Prostate gland (tissue), 2 donors: ENCODE data around the gene RXRA. TPM values are rescaled to one million over a fixed set of nuclear protein-coding genes. Genes with fewer than 3 reads are reported as not detected.

Experiments used
- DNase-seq: peaks from one replicate; pipeline ENCODE4 v3.0.0-alpha.2; 2019; ENCODE audit warnings: low spot score
- H3K27ac ChIP-seq, 2 donors: fragments of 200-600 bp; sonication (generic); 2 replicates each; pipeline ENCODE4 v1.5.1; 2017 to 2019
- H3K27me3 ChIP-seq: fragments of 200-600 bp; sonication (generic); replicated peaks from 2 replicates; pipeline ENCODE4 v1.5.1; 2019; ENCODE audit not compliant: insufficient read depth
- H3K36me3 ChIP-seq, 2 donors: fragments of 200-600 bp; sonication (generic); 1 replicate in 1 of 2; 2 replicates in 1 of 2; pipeline versions ENCODE4 v1.5.1 to v1.8.1; 2017 to 2019
- H3K4me1 ChIP-seq: fragments of 200-600 bp; sonication (generic); replicated peaks from 2 replicates; pipeline ENCODE4 v1.5.1; 2019
- H3K4me3 ChIP-seq, 2 donors: fragments of 200-600 bp; sonication (generic); 2 replicates each; pipeline ENCODE4 v1.5.1; 2017 to 2019
- H3K9me3 ChIP-seq: fragments of 200-600 bp; sonication (generic); 2 replicates; pipeline ENCODE4 v1.5.1; 2017
- CTCF ChIP-seq, 4 experiments: fragments of 200-600 bp in 2 of 4; fragments of 450-650 bp in 2 of 4; sonication (generic) in 2 of 4; IDR thresholded peaks; 1 replicate in 3 of 4; 2 replicates in 1 of 4; pipeline ENCODE4 v1.5.1; 2016 to 2019; ENCODE audit warnings: antibody characterized with exemption in 4 of 4, mild to moderate bottlenecking in 2 of 4, moderate library complexity in 2 of 4
- POLR2A ChIP-seq: fragments of 450-650 bp; IDR thresholded peaks from one replicate; pipeline ENCODE4 v1.6.1; 2016; ENCODE audit warnings: antibody characterized with exemption, mild to moderate bottlenecking
- POLR2AphosphoS5 ChIP-seq: sonication (generic); formaldehyde crosslinking; IDR thresholded peaks from one replicate; pipeline ENCODE4 v1.6.1; 2017; ENCODE audit warnings: antibody characterized with exemption
- WGBS: methylation state at CpG from one replicate; pipeline ENCODE4 v1.1.5; 2018; 5-methylcytosine and 5-hydroxymethylcytosine counted together
- intact Hi-C: fragments of 100-400 bp; cut with DNase I; formaldehyde crosslinking; loops from one replicate; pipeline ENCODE4 v1.14.2; 2022
- total RNA-seq, 2 donors: library from RNA; depleted of rRNA; stranded (reverse); fragments of >200 nt; gene quantifications; one replicate each; pipeline ENCODE4 v1.1.0, GENCODE V29; 2016

The RXRA gene
- total RNA-seq, 2 donors from 2014 or later, result 69.5 to 84.1 TPM

- no peaks in the 10 kb centered on the region for H3K9me3 ChIP-seq
- H3K36me3 ChIP-seq, result no peaks in the 10 kb centered on the region
- H3K27me3 ChIP-seq, result no peaks in the 10 kb centered on the region
- no peak for DNase-seq
- no peak for TF ChIP-seq CTCF (IDR thresholded peaks at IDR 0.05)
- no peak for TF ChIP-seq POLR2A
- no peak for TF ChIP-seq POLR2AphosphoS5
- H3K4me1 ChIP-seq, result peaks cover 46% of the 10 kb centered on the region
- H3K4me3 ChIP-seq, result no peak overlapping the region
- 89% methylated on average over 5 of the region's 11 CpGs for WGBS
- intact Hi-C loops, result no loop called here
- no peak overlapping the region for H3K27ac ChIP-seq
Observed at GRCh38 chr9:134390947-134391318, 64.7 kb downstream of the RXRA start.

DNA sequence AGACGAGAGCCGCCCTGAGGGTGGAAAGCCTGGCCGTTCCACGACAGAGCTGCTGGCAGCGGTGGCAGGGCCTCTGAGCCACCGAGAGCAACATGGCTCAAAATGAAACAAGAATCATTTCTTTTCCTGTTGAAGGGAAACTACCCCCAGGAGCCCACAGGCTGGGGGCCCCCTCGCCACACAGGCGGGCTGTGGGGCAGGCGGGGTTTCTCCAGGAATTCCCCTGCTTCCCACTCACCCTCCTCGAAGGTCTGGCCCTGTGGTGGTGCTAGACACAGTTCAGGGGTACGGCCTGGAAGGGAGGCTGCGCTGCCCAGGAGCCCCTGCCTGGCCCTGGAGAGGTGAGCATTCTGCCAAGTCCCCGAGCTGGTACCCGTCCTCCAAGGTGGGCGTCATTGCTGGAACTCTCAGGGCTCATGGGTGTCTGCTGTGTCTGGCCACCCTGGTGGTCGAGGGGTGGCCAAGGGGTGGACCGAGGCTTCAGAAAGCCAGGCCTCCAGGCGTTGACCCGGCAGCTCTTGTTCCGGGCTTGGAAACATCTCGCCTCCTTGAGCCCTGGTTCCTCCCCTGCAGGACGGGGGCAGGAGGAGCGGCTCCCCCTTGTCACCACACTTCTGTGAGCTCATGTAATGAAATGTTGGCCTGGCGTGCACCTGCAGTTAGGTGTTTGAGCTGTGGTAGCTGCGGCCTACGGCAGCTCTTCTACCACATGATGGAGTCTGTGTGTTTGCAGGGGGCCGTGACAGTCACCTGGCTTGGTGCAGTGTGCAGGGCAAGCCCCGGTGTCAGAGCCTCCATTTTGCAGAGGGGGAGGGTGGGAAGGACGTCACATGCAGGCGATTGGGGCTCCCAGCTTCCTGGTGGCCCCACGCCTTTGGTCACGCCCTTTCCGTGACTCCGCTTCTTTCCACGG lies 65.3 kb downstream of the RXRA start:
- intact Hi-C loops, result no loop called here
- no peaks in the 10 kb centered on the region for H3K27me3 ChIP-seq
- no peaks in the 10 kb centered on the region for H3K36me3 ChIP-seq
- TF ChIP-seq POLR2AphosphoS5 (no peak), CTCF (IDR thresholded peaks at IDR 0.05) (no peak), POLR2A (no peak)
- DNase-seq, result no peak
- peaks cover 44% of the 10 kb centered on the region for H3K4me1 ChIP-seq
- WGBS, result 70% methylated on average over 32 of the region's 35 CpGs
- H3K9me3 ChIP-seq, result no peaks in the 10 kb centered on the region
- no peak overlapping the region for H3K27ac ChIP-seq
- H3K4me3 ChIP-seq, result no peak overlapping the region

DNA sequence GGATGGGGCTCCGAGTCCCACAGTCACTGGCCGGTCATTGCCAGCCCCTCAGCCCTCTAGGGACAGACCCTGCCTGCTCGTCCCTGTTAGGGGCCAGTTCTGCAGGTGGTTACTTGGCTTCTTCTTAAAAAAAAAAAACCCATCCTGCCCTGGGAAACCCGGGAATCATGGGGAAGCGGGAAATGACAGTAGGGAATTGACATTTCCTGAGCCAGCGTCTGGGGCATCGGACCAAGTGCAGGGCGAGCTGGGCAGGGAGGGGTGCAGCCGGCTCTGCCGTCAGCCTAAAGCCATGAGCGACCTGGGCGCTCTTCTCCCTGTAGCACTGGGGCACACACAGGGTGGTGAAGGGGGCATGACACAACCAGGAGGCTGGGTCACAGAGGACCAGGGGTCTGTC lies 66.6 kb downstream of the RXRA start:
- TF ChIP-seq CTCF (IDR thresholded peaks at IDR 0.05) (no peak), POLR2AphosphoS5 (no peak), POLR2A (no peak)
- H3K27ac ChIP-seq, result no peak overlapping the region
- intact Hi-C loops, result no loop called here
- DNase-seq, result no peak
- no peaks in the 10 kb centered on the region for H3K36me3 ChIP-seq
- H3K9me3 ChIP-seq, result no peaks in the 10 kb centered on the region
- no peak overlapping the region for H3K4me3 ChIP-seq
- 79% methylated on average over 12 of the region's 12 CpGs for WGBS
- no peaks in the 10 kb centered on the region for H3K27me3 ChIP-seq
- peaks cover 32% of the 10 kb centered on the region for H3K4me1 ChIP-seq

DNA sequence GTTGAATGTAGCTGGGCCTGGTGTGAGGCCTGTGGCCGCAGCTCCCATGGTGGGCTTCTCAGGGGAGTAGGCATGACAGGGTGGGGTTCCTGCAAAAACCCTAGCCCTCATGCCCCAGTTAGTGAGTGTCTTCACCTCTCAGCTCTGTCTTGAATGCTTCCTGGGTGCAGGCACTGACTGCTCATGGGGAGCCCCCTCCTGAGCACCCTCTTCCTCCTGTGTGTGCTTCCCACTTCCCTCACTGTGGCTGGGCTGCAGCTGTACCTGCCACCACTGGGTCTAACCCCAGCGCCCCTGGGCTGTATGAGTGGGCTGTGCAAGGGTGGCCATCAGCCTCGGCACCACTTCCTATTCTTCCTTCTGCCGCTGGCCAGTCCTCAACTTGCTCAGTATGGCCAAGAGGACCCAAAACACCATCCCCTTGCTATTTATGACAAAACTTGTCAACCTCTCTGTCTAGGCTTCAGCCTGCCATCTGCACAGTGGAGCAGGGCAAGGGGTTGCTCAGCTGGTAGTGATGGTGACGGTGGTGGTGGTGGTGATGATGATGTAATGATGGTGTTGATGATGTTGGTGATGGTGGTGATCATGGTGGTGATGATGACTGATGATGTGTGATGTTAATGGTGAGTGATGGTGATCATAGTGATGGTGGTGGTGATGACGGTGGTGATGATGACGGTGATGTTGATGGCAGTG lies 67.5 kb downstream of the RXRA start:
- TF ChIP-seq POLR2AphosphoS5 (no peak), POLR2A (no peak), CTCF (IDR thresholded peaks at IDR 0.05) (no peak)
- DNase-seq, result no peak
- WGBS, result 92% methylated on average over 7 of the region's 7 CpGs
- H3K9me3 ChIP-seq, result no peaks in the 10 kb centered on the region
- H3K4me1 ChIP-seq, result peaks cover 24% of the 10 kb centered on the region
- no peak overlapping the region for H3K4me3 ChIP-seq
- H3K36me3 ChIP-seq, result no peaks in the 10 kb centered on the region
- no peak overlapping the region for H3K27ac ChIP-seq
- no peaks in the 10 kb centered on the region for H3K27me3 ChIP-seq
- intact Hi-C loops, result no loop called here
